GM10266 (cell line): ENCODE measurements around the gene MTM1.
A peak's percentile ranks its signal among the peaks of the same experiment; 100 is the strongest.

ENCODE experiments used
- DNase-seq: peaks from one replicate; pipeline ENCODE4 v3.0.0; 2012; ENCODE audit errors: extremely low spot score
- TF ChIP-seq, protein P1 (sequence below): IDR thresholded peaks from 2 replicates; pipeline ENCODE4 v1.5.1; 2012; ENCODE audit warnings: mild to moderate bottlenecking, low read depth; ENCODE audit not compliant: control insufficient read depth, insufficient read depth; ENCODE audit errors: missing control alignments

Gene MTM1

DNA sequence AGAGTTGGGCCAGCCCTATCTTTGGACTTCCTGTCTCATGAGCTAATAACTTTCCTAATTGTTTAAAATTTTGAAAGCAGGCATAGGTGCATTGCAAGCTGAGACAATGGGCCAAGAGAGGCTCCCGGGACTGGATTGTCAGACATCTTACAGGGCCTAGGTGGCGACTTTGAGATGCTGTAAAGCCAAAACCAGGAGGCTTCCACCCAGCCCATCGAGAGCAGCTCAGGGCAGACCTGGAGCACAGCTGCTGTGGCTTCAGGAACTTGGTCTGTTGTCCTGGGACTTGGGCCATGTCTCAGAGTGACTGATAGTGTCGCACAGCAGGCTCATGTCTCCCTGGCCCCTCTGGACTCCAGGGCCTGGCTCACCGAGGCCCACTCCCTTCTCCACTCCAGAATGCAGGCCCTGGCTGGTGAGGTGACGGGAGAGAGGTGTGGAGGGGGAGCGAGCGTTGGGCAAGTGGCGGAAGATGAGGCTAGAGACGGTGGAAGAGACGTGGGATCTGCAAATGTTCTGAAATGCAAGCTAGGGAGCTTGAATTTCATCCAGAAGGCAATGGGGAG, 24.1 kb upstream of the MTM1 start:
- DNase-seq, result peak; percentile 12
- TF ChIP-seq, protein P1, sequence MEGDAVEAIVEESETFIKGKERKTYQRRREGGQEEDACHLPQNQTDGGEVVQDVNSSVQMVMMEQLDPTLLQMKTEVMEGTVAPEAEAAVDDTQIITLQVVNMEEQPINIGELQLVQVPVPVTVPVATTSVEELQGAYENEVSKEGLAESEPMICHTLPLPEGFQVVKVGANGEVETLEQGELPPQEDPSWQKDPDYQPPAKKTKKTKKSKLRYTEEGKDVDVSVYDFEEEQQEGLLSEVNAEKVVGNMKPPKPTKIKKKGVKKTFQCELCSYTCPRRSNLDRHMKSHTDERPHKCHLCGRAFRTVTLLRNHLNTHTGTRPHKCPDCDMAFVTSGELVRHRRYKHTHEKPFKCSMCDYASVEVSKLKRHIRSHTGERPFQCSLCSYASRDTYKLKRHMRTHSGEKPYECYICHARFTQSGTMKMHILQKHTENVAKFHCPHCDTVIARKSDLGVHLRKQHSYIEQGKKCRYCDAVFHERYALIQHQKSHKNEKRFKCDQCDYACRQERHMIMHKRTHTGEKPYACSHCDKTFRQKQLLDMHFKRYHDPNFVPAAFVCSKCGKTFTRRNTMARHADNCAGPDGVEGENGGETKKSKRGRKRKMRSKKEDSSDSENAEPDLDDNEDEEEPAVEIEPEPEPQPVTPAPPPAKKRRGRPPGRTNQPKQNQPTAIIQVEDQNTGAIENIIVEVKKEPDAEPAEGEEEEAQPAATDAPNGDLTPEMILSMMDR, result peak; percentile 10

DNA sequence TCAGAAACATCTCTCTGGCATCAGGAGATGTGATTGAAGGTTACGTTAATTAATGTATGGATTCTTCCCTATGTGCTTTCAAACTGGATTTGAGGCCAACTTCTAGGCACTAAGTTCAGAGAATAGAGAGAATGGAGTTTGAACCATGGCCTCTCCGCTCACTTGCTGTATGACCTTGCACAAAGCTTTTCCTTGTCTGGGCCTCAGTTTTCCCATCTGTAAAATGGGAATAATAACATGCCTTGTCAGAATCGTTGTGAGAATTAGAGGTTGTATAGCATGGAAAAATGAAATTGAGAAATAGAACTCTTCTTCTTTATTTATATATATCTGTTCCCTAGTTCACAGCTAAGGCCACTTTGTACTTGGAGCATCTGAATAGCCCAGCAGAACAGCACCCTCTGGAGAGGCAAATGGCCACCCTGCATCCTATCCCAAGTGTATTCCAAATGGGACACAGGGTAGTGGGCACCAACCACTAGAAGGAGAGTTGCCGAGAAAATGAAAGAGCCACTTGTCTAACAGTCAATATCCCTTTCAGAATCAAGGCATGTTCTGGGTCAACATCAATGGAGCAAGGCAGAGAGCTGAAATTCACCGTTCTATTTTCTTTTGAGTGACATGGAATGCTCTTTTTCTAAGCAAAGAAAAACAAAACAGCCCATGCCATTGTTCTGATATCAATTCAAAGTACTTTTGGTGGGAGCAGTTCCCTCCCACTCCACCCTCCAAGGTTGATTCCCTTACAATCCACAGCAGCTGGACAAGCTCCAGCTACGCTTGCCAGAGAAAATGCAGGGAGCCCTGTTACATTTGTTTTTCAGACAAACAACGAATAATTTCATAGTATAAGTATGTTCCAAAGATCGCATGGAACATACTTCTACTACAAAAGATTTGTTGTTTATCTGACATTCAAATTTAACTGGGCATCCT, 23.3 kb upstream of the MTM1 start:
- TF ChIP-seq, protein P1, result no peak
- no peak for DNase-seq

DNA sequence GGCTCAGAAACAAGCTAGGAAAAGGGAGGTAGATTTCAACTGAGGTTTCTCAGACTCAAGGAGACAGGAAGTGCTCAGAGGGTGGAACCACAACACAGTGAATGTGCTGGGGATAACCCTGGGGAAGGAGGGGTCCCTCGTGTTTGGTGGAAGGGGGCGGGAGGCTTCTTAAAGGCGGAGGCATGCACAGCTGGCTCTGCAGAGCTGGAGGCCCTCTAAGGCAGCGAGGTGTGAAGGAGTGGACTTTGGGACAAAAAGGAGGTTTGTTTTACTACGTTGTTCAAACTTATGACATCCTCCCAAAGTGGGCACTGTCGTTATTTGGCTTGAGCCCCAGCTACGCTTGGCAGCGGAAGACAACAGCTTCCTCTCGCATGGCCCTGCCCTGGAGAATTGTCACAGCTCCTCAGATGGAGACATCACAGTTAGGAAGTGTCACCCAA, 21.7 kb upstream of the MTM1 start:
- no peak for DNase-seq
- TF ChIP-seq, protein P1, result no peak

DNA sequence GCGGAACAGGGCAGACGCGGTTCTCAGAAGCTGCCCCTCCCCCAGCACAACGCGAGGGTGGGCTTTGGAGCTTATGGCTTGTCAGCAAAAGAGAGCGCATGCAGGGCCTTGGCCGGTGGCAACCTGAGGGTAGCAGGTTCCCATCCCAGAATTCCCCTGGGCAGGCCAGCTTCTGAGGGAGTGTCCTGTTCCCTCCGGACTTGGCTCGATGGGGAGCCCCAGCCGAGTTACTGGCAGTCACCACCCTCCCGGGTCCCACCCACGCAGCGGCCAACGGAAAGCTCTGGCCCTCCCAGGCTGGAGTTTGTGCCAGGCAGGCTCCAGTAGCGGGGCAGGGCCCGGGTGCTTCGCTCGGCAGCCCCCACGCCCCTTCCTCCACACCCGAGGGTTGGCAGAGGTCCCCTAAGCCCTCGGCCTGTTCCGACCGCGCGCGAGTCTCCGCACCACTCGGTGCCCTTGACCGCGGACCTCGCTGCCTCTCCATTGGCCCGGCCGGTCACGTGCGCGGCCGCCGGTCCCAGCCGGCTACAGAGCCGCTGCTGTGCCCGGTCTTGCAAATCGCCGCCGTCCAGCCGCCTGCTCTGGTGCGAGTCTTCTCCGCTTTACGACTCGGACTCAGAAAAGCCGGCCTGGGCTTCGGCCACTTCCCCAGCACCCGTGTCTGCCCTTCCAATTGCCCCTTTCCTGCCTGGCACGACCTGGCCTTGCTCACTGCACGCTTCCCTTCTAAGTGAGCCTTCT, 20.9 kb upstream of the MTM1 start:
- TF ChIP-seq, protein P1, result no peak
- DNase-seq, result peak; percentile 30

DNA sequence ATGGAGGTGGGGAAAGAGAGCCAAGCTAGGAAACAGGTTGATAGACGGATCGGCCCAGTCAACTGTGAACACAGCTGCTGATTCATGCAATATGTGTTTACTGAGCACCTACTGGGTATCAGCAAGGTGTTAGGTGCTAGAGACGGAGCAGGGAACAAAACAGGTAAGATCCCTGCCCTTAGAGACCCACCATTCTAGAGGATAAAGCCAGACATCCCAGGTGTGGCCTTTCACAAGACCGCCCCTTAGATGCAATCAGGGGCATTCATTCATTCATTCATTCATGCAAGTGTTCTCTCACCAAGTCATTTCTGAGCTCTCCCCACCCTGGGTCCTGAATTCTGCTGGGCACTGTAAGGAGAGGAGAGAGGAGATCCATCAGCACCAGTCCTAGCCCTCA, 20.2 kb upstream of the MTM1 start:
- TF ChIP-seq, protein P1, result no peak
- no peak for DNase-seq

DNA sequence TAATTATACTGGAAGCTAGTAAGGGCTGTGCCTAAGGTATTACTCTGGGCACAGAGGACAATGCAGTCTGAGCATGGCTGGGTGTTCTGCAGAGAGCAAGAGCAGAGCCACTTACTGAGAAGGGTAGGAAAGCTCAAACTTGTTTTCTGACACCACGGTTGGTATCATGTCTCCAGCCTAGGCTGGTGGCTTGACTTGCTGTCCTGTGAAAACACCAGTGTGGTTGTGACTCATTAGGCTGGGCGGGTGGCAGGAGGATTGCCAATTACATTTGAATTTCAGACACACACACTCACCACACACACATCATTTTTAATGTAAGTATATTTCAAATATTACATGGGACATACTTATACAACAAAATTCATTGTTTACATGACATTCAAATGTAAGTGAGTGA, 19.7 kb upstream of the MTM1 start:
- no peak for DNase-seq
- TF ChIP-seq, protein P1, result no peak
